GM12892 (cell line): ENCODE data around the gene GDAP2.

ENCODE experiments used
- DNase-seq: peaks from one replicate; pipeline ENCODE4 v3.0.0; 2011; ENCODE audit not compliant: insufficient read length
- FAIRE-seq: peaks from 2 replicates; lab custom pipeline; 2011; peaks lifted over from hg19 to GRCh38; lab: Jason Lieb, UNC
- POLR2A ChIP-seq: IDR thresholded peaks from 2 replicates; pipeline ENCODE4 v1.6.1; 2011; ENCODE audit warnings: low read depth, low read length, control low read depth
- POLR2AphosphoS5 ChIP-seq: IDR thresholded peaks from 2 replicates; pipeline ENCODE4 v1.6.1; 2011; ENCODE audit warnings: low read depth, low read length, control low read depth
- TAF1 ChIP-seq: IDR thresholded peaks from 2 replicates; pipeline ENCODE4 v1.6.1; 2011; ENCODE audit warnings: low read depth, mild to moderate bottlenecking, control low read depth, low read length, borderline replicate concordance

Gene GDAP2

GRCh38 chr1:117830222-117830621 is 99.2 kb downstream of the GDAP2 start:
- TF ChIP-seq POLR2AphosphoS5 (no peak), POLR2A (no peak), TAF1 (no peak)
- FAIRE-seq (no peak), DNase-seq (no peak)

GRCh38 chr1:117828201-117828600 is 101.2 kb downstream of the GDAP2 start:
- FAIRE-seq = no peak
- no peak for TF ChIP-seq POLR2A
- no peak for DNase-seq

DNA sequence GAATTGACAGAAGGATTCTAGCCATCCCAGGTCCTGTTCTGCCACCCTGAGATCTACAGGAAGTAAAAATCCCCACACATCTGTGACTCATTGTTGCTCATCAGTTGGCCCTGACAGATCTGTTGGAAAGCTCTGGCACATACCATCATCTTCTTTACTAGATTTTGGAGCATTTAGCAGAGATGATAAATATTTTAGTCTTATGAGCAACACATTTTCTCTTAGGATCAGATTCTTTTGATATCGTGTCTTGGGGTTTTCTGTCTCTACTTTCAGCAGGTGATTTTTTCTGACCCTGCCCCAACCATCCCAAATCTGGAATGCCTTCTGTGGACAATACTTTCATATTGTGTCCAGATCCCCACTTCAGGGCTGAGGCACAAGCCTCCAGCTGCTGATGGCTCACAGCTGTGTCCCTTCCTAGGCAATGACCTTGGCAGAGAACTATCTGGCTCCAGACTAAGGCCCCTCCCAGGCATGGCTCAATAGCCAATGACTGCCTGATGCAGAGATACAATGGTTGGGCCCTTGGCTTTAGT is 102.8 kb downstream of the GDAP2 start:
- DNase-seq (no peak), FAIRE-seq (no peak)
- TF ChIP-seq TAF1 (no peak), POLR2AphosphoS5 (no peak), POLR2A (no peak)

DNA sequence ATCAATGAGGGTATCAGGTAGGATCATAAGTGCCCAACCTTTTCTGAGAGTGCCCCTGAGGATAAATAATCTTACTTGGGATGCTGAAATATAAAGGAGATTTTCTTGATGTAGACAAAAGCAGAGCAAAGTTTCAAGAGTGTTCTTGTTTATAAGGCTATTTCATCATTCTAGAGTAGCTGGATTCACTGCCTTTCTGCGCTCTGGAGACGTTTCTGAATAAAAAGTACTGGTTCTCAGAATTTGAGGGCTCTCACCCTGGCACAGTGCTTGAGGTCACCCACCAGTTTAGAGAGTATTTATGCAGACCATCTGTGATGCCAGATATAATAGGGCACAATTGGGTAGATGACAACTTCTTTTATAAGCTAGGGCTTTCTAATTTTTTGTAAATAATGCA is 103.3 kb downstream of the GDAP2 start:
- DNase-seq (no peak), FAIRE-seq (no peak)
- TF ChIP-seq POLR2AphosphoS5 = no peak
- TF ChIP-seq TAF1 = no peak
- TF ChIP-seq POLR2A = no peak

DNA sequence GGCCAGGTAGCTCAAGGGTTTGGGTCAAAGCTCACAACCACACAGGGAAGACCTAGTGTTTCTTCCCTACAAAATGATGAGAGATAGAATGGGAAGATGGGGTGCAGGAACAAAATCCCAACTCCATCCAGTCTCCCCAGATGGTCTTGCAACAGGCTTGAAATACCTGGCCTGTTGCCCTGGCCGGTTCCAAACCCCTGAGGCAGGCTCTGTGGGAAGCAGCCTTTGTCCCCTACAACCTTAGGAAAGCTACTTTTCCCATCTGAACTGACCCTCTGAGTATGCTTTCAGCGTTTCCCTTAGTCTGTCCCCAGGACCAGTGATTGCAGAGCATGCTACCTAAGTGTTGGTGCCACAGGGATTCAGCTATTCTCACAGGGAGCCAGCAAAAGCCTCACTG is 104.0 kb downstream of the GDAP2 start:
- no peak for DNase-seq
- no peak for FAIRE-seq
- TF ChIP-seq POLR2AphosphoS5 (no peak), POLR2A (no peak), TAF1 (no peak)

GRCh38 chr1:117824616-117825015 is 104.8 kb downstream of the GDAP2 start:
- no peak for TF ChIP-seq TAF1
- TF ChIP-seq POLR2AphosphoS5 = no peak
- no peak for TF ChIP-seq POLR2A

DNA sequence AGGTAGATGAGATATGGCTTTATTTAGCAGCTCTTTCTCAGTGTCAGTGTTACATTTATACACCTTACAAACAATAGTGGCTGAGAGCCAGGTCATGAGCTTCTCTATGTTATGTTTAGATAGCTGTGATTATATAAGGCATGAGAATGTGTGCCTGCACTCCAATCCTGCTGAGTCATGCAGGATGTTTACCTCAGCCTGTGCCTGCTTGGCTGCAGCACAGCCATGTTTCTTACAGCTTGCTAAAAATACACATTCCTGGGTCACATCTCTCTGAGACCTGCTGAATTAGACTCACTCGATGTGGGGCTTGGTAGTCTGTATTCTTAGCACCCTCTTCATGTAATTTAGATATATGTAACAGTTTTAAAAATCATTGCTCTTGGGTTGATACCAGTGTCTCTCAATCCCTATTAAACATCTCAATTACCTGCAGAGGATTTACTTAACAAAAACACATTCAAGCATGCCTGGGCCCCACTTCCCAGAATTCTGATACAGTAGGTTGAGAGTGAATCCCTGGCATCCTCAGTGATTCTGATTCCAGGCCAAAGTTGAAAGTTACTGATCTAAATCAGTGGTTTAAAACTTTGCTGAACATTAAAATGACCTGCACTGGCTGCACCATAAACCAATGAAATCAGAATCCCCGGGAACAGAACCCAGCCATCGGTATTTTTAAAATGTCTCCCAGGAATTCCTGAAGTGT is 107.5 kb downstream of the GDAP2 start:
- TF ChIP-seq TAF1 (no peak), POLR2AphosphoS5 (no peak), POLR2A (no peak)
- FAIRE-seq (no peak), DNase-seq (no peak)

More at GRCh38 chr1:117824616-117825015, 104.8 kb downstream of the GDAP2 start:
- FAIRE-seq = no peak
- DNase-seq = no peak

DNA sequence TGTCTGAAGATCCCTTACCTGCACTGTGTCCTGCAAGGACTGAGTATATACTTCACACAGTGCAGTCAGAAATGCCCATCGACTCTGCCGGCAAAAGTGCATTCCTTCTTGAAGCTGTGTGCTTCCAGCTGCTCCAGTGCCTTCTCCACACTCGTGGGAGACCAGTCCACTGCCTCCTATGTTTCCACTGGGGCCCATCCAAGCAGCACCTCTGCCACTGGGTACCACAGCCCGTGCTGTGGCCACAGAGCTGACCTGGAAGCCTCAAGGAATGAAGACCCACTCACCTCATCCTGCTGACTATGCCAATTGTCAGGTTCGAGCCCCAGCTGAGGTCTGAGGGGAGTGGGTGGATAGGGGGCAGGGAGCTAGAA is 108.1 kb downstream of the GDAP2 start:
- DNase-seq = no peak
- TF ChIP-seq POLR2A (no peak), POLR2AphosphoS5 (no peak), TAF1 (no peak)
- FAIRE-seq = no peak

- DNase-seq (no peak), FAIRE-seq (no peak)
- TF ChIP-seq POLR2AphosphoS5 (no peak), POLR2A (no peak), TAF1 (no peak)
These were observed 108.6 kb downstream of the GDAP2 start for GRCh38 chr1:117820694-117821381.

GRCh38 chr1:117820096-117820495 is 109.3 kb downstream of the GDAP2 start:
- no peak for TF ChIP-seq POLR2AphosphoS5
- TF ChIP-seq TAF1 = no peak
- no peak for TF ChIP-seq POLR2A
- no peak for DNase-seq
- no peak for FAIRE-seq

DNA sequence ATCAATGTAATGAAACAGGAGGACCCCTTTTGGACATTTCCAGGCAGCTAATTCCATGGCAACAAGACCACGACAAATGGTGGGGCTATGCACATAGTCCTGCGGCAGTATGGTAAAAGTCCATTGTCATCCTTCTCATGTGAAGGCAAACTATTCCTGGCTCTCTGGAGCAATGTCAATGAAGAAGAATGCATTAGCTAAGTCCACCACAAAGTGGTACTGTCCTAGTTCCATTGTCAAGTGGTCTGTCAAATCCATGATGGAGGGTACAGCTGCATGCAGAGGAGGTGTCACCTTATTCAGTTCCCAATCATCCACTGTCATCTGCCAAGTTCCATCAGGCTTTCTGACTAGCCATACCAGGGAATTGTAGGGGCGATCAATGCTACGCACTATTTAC is 110.1 kb downstream of the GDAP2 start:
- FAIRE-seq = no peak
- TF ChIP-seq POLR2AphosphoS5 = no peak
- no peak for TF ChIP-seq TAF1
- TF ChIP-seq POLR2A = no peak
- DNase-seq = no peak

- FAIRE-seq = no peak
- TF ChIP-seq TAF1 (no peak), POLR2AphosphoS5 (no peak), POLR2A (no peak)
- DNase-seq = no peak
These were observed 111.0 kb downstream of the GDAP2 start for GRCh38 chr1:117818456-117818855.

DNA sequence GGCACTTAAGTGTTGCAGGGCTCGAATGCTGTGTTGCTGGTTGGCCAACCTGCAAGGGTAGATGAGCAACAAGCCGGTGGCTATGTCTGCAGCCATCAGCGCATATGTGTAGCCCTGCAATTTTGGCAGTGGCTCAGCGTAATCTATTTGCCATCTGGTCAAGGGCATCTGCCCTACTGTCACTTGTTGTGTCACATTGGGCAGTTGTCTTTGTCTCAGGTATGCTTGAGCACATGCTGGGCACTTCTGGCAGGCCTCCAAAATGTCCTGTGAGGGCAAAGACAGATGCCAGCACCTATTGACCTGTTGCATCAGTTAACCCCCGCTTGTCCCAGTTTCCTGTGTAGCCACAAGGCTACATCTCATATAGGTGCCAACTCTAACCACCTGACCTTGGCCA is 111.8 kb downstream of the GDAP2 start:
- FAIRE-seq (no peak), DNase-seq (no peak)
- TF ChIP-seq POLR2A (no peak), TAF1 (no peak), POLR2AphosphoS5 (no peak)
